ENCODE results near the gene TTC34. TPM values are rescaled to one million over a fixed set of nuclear protein-coding genes. Genes with fewer than 3 reads are reported as not detected.

The TTC34 gene
- polyA plus RNA-seq, 3 donors = 0.03 to 1.00 TPM; not detected in 1

- H3K79me2 ChIP-seq (ENCODE audit: insufficient read depth, low read length) = no peaks in the 10 kb centered on the region
- H4K20me1 ChIP-seq (ENCODE audit: insufficient read depth, low read length) = no peaks in the 10 kb centered on the region
- Mint-ChIP-seq H3K4me3 (no peak overlapping the region), H3K4me1 (no peaks in the 10 kb centered on the region), H3K27me3 (ENCODE audit: low read depth in 3 of 3) (peaks cover 4 to 10% (median 6%) of the 10 kb centered on the region in 3 donors), H3K9me3 (peaks cover 6 to 20% (median 17%) of the 10 kb centered on the region in 7 donors), H3K27ac (no peak overlapping the region), H3K36me3 (no peaks in the 10 kb centered on the region)
- no peak overlapping the region for H3K9ac ChIP-seq (ENCODE audit: insufficient read depth, low read length, poor library complexity, severe bottlenecking)
- H3K27me3 ChIP-seq (ENCODE audit: control insufficient read depth in 2 of 2, insufficient read depth in 2 of 2, low read length in 2 of 2) = no peaks in the 10 kb centered on the region
- no peak overlapping the region for H2AFZ ChIP-seq (ENCODE audit: insufficient read depth, low read depth, low read length, poor library complexity, severe bottlenecking)
- 96% methylated on average over 15 of the region's 15 CpGs for WGBS (ENCODE audit: insufficient coverage)
- H3K4me2 ChIP-seq (replicated peaks; ENCODE audit: extremely low read depth, low read length, poor library complexity, severe bottlenecking) = no peak overlapping the region
- H3K9me3 ChIP-seq (replicated peaks in 1 of 2; ENCODE audit: control insufficient read depth in 1 of 2, insufficient read depth in 1 of 2, low read length in 2 of 2) = peaks cover 9 to 27% of the 10 kb centered on the region in 2 donors
- DNase-seq = no peak
- no peak overlapping the region for H3K27ac ChIP-seq (ENCODE audit: low read depth in 1 of 2, low read length in 2 of 2)
- H3K4me3 ChIP-seq (replicated peaks in 1 of 3; ENCODE audit: low read depth in 2 of 3, low read length in 3 of 3) = no peak overlapping the region
- no peaks in the 10 kb centered on the region for H3K4me1 ChIP-seq (ENCODE audit: control insufficient read depth in 1 of 2, insufficient read depth in 2 of 2, low read length in 2 of 2)
- no peak for TF ChIP-seq CTCF (IDR thresholded peaks at IDR 0.05)
- no peaks in the 10 kb centered on the region for H3K36me3 ChIP-seq (replicated peaks in 1 of 2; ENCODE audit: control insufficient read depth in 1 of 2, insufficient read depth in 2 of 2, low read length in 2 of 2)
- intact Hi-C loops (cut with micrococcal nuclease) = no loop called here
Measured at GRCh38 chr1:2826316-2826715, 24.8 kb upstream of the TTC34 start.

- no peaks in the 10 kb centered on the region for H3K36me3 ChIP-seq (replicated peaks in 1 of 2; ENCODE audit: control insufficient read depth in 1 of 2, insufficient read depth in 2 of 2, low read length in 2 of 2)
- no peak overlapping the region for H3K27ac ChIP-seq (ENCODE audit: low read depth in 1 of 2, low read length in 2 of 2)
- 95% methylated on average over 10 of the region's 18 CpGs for WGBS (ENCODE audit: insufficient coverage)
- H3K4me3 ChIP-seq (replicated peaks in 1 of 3; ENCODE audit: low read depth in 2 of 3, low read length in 3 of 3) = no peak overlapping the region
- H3K4me1 ChIP-seq (ENCODE audit: control insufficient read depth in 1 of 2, insufficient read depth in 2 of 2, low read length in 2 of 2) = no peaks in the 10 kb centered on the region
- Mint-ChIP-seq H3K4me1 (no peaks in the 10 kb centered on the region), H3K9me3 (peaks cover 6 to 20% (median 15%) of the 10 kb centered on the region in 7 donors), H3K36me3 (no peaks in the 10 kb centered on the region), H3K4me3 (no peak overlapping the region), H3K27ac (no peak overlapping the region), H3K27me3 (ENCODE audit: low read depth in 3 of 3) (peaks cover 4 to 7% (median 4%) of the 10 kb centered on the region in 3 donors)
- H2AFZ ChIP-seq (ENCODE audit: insufficient read depth, low read depth, low read length, poor library complexity, severe bottlenecking) = no peak overlapping the region
- TF ChIP-seq CTCF (IDR thresholded peaks at IDR 0.05) = no peak
- no peak for DNase-seq
- intact Hi-C loops (cut with micrococcal nuclease) = no loop called here
- no peaks in the 10 kb centered on the region for H4K20me1 ChIP-seq (ENCODE audit: insufficient read depth, low read length)
- H3K79me2 ChIP-seq (ENCODE audit: insufficient read depth, low read length) = no peaks in the 10 kb centered on the region
- H3K9me3 ChIP-seq (replicated peaks in 1 of 2; ENCODE audit: control insufficient read depth in 1 of 2, insufficient read depth in 1 of 2, low read length in 2 of 2) = peaks cover 9 to 27% of the 10 kb centered on the region in 2 donors
- H3K9ac ChIP-seq (ENCODE audit: insufficient read depth, low read length, poor library complexity, severe bottlenecking) = no peak overlapping the region
- no peak overlapping the region for H3K4me2 ChIP-seq (replicated peaks; ENCODE audit: extremely low read depth, low read length, poor library complexity, severe bottlenecking)
- no peaks in the 10 kb centered on the region for H3K27me3 ChIP-seq (ENCODE audit: control insufficient read depth in 2 of 2, insufficient read depth in 2 of 2, low read length in 2 of 2)
Measured at GRCh38 chr1:2825487-2826189, 24.1 kb upstream of the TTC34 start.
